Osteocyte (in vitro differentiated cells): ENCODE data around the gene GTF2H1. TPM values are rescaled to one million over a fixed set of nuclear protein-coding genes. Genes with fewer than 3 reads are reported as not detected.
A peak's percentile ranks its signal among the peaks of the same experiment; 100 is the strongest.
"Not testable (repeated sequence)": the region's sequence is repeated elsewhere in the genome, so short reads cannot be mapped to it uniquely, and the experiment has no call there.

ENCODE experiments used
- DNase-seq: peaks from one replicate; pipeline ENCODE4 v3.0.0; 2021; ENCODE audit warnings: mixed read lengths; ENCODE audit not compliant: unreplicated experiment; ENCODE audit errors: extremely low spot score
- H3K27ac Mint-ChIP-seq: one replicate; pipeline ENCODE4 v1.8.0; 2021; ENCODE audit warnings: mild to moderate bottlenecking, mixed read lengths; ENCODE audit not compliant: unreplicated experiment
- H3K27me3 Mint-ChIP-seq: one replicate; pipeline ENCODE4 v1.8.0; 2021; ENCODE audit warnings: mixed read lengths; ENCODE audit not compliant: unreplicated experiment
- H3K36me3 Mint-ChIP-seq: one replicate; pipeline ENCODE4 v1.8.0; 2021; ENCODE audit warnings: mixed read lengths; ENCODE audit not compliant: unreplicated experiment
- H3K4me1 Mint-ChIP-seq: one replicate; pipeline ENCODE4 v1.8.0; 2021; ENCODE audit warnings: mixed read lengths; ENCODE audit not compliant: unreplicated experiment
- H3K4me3 Mint-ChIP-seq: one replicate; pipeline ENCODE4 v1.8.0; 2021; ENCODE audit warnings: mild to moderate bottlenecking, moderate library complexity, mixed read lengths; ENCODE audit not compliant: unreplicated experiment
- H3K9me3 Mint-ChIP-seq: one replicate; pipeline ENCODE4 v1.8.0; 2021; ENCODE audit warnings: mixed read lengths; ENCODE audit not compliant: unreplicated experiment
- CTCF ChIP-seq: fragments of 200-600 bp; sonication (generic); IDR thresholded peaks from 2 replicates; pipeline ENCODE4 v1.5.0; 2021; ENCODE audit warnings: antibody characterized with exemption, mild to moderate bottlenecking, moderate library complexity
- total RNA-seq: library from RNA; stranded (reverse); gene quantifications from 2 replicates; pipeline ENCODE4 v1.2.1, GENCODE V29; 2021

The GTF2H1 gene
- total RNA-seq, 1 donor from 2014 or later: 91.1 TPM

DNA sequence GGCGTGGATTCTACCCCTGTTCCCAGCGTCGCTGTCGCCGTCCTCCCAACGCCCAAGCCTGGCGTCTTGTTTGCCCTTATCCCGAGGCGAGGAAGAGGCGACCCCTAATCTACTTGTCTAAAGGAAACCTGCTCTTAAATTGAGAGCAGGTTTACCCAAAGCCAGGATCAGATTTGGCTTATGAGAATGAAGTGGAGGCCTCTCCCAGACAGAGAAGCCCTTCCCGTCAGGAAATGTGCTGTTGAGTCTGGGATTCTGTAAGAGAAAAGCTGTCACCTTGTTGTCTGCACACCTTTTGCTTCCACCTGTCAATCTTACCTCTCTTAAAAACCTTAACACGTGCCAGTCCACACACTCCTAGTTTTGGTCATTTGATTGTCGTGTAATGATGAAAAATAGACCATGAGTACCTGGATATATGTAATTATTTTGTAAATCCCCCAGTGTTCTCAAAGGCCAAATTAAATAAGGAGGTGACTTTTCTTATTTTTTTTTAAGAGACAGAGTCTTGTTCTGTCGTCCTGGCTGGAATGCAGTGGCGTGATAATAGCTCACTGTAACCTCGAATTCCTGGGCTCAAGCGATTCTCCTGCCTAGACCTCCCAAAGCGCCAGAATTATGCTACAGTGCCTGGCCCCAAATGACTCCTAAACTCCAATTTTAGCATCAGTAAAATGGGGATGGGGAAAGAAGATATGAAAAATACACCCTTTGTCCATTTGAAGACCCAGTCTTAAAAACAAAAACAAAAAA is 627 bp downstream of the GTF2H1 start:
- Mint-ChIP-seq H3K4me1 (peaks cover 66% of the 10 kb centered on the region), H3K36me3 (peaks cover 17% of the 10 kb centered on the region), H3K4me3 (peak overlapping the region; percentile 86), H3K27me3 (no peaks in the 10 kb centered on the region), H3K27ac (peak overlapping the region; percentile 100), H3K9me3 (no peaks in the 10 kb centered on the region)
- no peak for TF ChIP-seq CTCF
- no peak for DNase-seq

DNA sequence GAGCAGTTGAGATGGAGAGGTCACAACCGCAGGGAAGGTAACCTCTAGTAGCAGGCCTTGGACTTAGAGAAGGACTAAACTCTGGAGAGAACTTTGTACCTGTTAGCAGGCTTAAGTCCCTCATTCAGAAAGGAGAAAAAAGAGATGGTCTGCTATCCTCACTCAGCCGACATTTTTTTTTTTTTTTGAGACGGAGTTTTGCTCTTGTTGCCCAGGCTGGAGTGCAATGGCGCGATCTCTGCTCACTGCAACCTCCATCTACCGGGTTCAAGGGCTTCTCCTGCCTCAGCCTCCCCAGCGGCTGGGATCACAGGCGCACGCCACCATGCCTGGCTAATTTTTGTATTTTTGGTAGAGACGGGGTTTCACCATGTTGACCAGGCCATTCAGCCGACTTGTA is 1.5 kb downstream of the GTF2H1 start:
- not testable (repeated sequence) for H3K27me3 Mint-ChIP-seq, DNase-seq, H3K9me3 Mint-ChIP-seq
- Mint-ChIP-seq H3K36me3 (peaks cover 20% of the 10 kb centered on the region), H3K4me3 (peak overlapping the region; percentile 86), H3K27ac (peak overlapping the region; percentile 35), H3K4me1 (peaks cover 59% of the 10 kb centered on the region)

GRCh38 chr11:18324381-18324780 is 2.0 kb downstream of the GTF2H1 start:
- Mint-ChIP-seq H3K4me3 (peak overlapping the region; percentile 86), H3K27me3 (no peaks in the 10 kb centered on the region), H3K4me1 (peaks cover 57% of the 10 kb centered on the region), H3K9me3 (no peaks in the 10 kb centered on the region), H3K27ac (no peak overlapping the region), H3K36me3 (peaks cover 24% of the 10 kb centered on the region)
- no peak for DNase-seq
- TF ChIP-seq CTCF: no peak

DNA sequence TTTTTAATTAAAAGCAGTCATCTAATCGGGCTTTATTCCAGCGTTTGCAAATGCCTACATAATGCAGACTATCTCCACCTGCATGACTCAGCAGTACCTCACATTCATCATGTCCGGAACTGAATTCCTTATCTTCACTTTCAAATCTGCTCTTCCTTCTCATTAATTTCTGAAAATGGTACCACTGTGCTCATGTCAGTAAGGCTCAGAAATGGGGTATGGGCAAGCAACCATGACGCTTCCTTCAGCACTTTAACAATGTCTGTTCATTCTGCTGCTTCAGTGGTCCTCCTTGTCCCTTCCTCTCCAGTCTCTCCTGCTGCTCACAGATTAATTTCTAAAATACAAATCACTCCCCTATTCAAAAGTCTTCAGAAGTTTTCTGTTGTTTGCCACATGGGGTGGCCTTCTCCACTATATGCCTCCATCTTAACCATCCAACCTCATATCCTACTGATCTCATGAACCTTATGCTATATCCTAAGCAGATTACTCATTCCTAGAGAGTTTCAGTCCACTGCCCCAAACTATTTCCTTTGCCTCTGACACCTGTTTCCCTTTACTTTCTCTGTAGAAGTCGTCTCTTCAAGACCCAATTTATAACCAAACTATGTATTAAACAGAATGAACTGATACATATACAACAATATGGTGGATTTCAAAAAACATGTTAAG is 7.0 kb downstream of the GTF2H1 start:
- no peak for TF ChIP-seq CTCF
- no peaks in the 10 kb centered on the region for H3K9me3 Mint-ChIP-seq
- H3K4me1 Mint-ChIP-seq: peaks cover 39% of the 10 kb centered on the region
- no peak for DNase-seq
- peaks cover 49% of the 10 kb centered on the region for H3K36me3 Mint-ChIP-seq
- H3K27ac Mint-ChIP-seq: peak overlapping the region; percentile 51
- H3K27me3 Mint-ChIP-seq: no peaks in the 10 kb centered on the region
- H3K4me3 Mint-ChIP-seq: no peak overlapping the region

DNA sequence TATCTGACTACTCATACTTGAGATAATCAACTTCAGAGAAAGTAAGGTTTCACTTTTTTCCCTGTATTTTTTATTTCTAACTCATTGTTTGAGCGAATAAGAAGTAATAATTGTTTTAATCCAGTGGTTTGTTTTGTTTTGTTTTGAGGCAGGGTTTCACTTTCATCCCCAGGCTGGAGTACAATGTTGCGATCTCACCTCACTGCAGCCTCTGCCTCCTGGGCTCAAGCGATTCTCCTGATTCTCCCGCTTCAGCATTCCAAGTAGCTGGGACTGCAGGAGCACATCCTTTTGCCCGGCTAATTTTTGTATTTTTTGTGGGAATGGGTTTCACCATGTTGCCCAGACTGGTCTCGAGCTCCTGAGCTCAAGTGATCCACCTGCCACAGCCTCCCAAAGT is 8.6 kb downstream of the GTF2H1 start:
- Mint-ChIP-seq H3K4me1 (peaks cover 23% of the 10 kb centered on the region), H3K4me3 (no peak overlapping the region), H3K27me3 (no peaks in the 10 kb centered on the region), H3K27ac (peak overlapping the region; percentile 62), H3K36me3 (peaks cover 55% of the 10 kb centered on the region), H3K9me3 (no peaks in the 10 kb centered on the region)
- no peak for TF ChIP-seq CTCF
- no peak for DNase-seq
